HEK293 (cell line): ENCODE data around the gene IBTK.

Experiments
- HOXC10 ChIP-seq: sonication (generic); formaldehyde crosslinking; IDR thresholded peaks from 2 replicates; pipeline ENCODE4 v1.8.1; 2023; ENCODE audit warnings: mild to moderate bottlenecking, missing genetic modification reagents
- SP7 ChIP-seq: fragments of 450-650 bp; formaldehyde crosslinking; IDR thresholded peaks from 2 replicates; pipeline ENCODE4 v1.5.1; 2016; ENCODE audit warnings: missing biosample characterization, missing genetic modification characterization
- TRIM28 ChIP-seq: IDR thresholded peaks from 2 replicates; pipeline ENCODE4 v1.6.1; 2011; ENCODE audit warnings: low read length, control low read depth, borderline replicate concordance
- YY1 ChIP-seq: fragments of 450-650 bp; formaldehyde crosslinking; IDR thresholded peaks from 2 replicates; pipeline ENCODE4 v1.5.1; 2018; ENCODE audit warnings: missing biosample characterization, missing genetic modification characterization
- ZEB2 ChIP-seq: fragments of 450-650 bp; formaldehyde crosslinking; IDR thresholded peaks from 2 replicates; pipeline ENCODE4 v1.5.1; 2016; ENCODE audit warnings: missing biosample characterization, missing genetic modification characterization
- ZFP3 ChIP-seq: fragments of 450-650 bp; formaldehyde crosslinking; IDR thresholded peaks from 2 replicates; pipeline ENCODE4 v1.5.1; 2016; ENCODE audit warnings: low read depth, missing biosample characterization, missing genetic modification characterization
- ZNF138 ChIP-seq: fragments of 450-650 bp; formaldehyde crosslinking; IDR thresholded peaks from 2 replicates; pipeline ENCODE4 v1.5.1; 2016; ENCODE audit warnings: missing biosample characterization, missing genetic modification characterization, borderline replicate concordance
- ZNF549 ChIP-seq: fragments of 450-650 bp; IDR thresholded peaks from 2 replicates; pipeline ENCODE4 v1.5.1; 2018; ENCODE audit warnings: missing biosample characterization, missing genetic modification characterization, mild to moderate bottlenecking, inconsistent platforms, moderate library complexity
- ZNF629 ChIP-seq: fragments of 450-650 bp; formaldehyde crosslinking; IDR thresholded peaks from 2 replicates; pipeline ENCODE4 v1.5.1; 2017; ENCODE audit warnings: missing biosample characterization, missing genetic modification characterization
- ZNF658 ChIP-seq: fragments of 450-650 bp; formaldehyde crosslinking; IDR thresholded peaks from 2 replicates; pipeline ENCODE4; 2016; ENCODE audit warnings: missing biosample characterization, missing genetic modification characterization
- ZNF792 ChIP-seq: fragments of 450-650 bp; formaldehyde crosslinking; IDR thresholded peaks from 2 replicates; pipeline ENCODE4 v1.5.1; 2016; ENCODE audit warnings: missing biosample characterization, missing genetic modification characterization
- TF ChIP-seq, protein P1 (sequence below): fragments of 450-650 bp; formaldehyde crosslinking; IDR thresholded peaks from 2 replicates; pipeline ENCODE4 v1.5.1; 2016; ENCODE audit warnings: missing biosample characterization, missing genetic modification characterization
- TF ChIP-seq, protein P2 (sequence below): fragments of 450-650 bp; formaldehyde crosslinking; IDR thresholded peaks from 2 replicates; pipeline ENCODE4 v1.5.1; 2016; ENCODE audit warnings: missing biosample characterization, missing genetic modification characterization
- TF ChIP-seq, protein P3 (sequence below): fragments of 450-650 bp; formaldehyde crosslinking; IDR thresholded peaks from 2 replicates; pipeline ENCODE4 v1.5.1; 2016; ENCODE audit warnings: missing biosample characterization, missing genetic modification characterization

DNA sequence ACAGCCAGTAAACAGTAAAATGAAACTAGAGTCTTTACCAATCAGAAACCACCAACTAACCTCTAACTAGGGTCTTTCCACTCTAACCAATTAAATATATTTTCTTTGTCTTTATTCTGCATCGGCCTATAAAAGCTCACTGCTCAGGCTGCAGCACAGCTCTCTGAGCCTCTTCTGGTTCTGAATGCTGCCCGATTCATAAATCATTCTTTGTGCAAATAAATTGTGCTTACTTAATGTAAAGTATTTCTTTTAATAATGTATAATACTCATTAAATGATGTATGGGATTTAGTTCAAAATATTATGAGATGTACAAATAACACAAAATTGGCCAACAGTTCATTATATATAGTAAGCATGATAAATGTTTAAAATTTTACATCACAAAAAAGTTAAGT lies 7.9 kb downstream of the IBTK start:
- TF ChIP-seq, protein P1, sequence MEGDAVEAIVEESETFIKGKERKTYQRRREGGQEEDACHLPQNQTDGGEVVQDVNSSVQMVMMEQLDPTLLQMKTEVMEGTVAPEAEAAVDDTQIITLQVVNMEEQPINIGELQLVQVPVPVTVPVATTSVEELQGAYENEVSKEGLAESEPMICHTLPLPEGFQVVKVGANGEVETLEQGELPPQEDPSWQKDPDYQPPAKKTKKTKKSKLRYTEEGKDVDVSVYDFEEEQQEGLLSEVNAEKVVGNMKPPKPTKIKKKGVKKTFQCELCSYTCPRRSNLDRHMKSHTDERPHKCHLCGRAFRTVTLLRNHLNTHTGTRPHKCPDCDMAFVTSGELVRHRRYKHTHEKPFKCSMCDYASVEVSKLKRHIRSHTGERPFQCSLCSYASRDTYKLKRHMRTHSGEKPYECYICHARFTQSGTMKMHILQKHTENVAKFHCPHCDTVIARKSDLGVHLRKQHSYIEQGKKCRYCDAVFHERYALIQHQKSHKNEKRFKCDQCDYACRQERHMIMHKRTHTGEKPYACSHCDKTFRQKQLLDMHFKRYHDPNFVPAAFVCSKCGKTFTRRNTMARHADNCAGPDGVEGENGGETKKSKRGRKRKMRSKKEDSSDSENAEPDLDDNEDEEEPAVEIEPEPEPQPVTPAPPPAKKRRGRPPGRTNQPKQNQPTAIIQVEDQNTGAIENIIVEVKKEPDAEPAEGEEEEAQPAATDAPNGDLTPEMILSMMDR (tag by site-specific recombination), result no peak
- TF ChIP-seq, protein P2, sequence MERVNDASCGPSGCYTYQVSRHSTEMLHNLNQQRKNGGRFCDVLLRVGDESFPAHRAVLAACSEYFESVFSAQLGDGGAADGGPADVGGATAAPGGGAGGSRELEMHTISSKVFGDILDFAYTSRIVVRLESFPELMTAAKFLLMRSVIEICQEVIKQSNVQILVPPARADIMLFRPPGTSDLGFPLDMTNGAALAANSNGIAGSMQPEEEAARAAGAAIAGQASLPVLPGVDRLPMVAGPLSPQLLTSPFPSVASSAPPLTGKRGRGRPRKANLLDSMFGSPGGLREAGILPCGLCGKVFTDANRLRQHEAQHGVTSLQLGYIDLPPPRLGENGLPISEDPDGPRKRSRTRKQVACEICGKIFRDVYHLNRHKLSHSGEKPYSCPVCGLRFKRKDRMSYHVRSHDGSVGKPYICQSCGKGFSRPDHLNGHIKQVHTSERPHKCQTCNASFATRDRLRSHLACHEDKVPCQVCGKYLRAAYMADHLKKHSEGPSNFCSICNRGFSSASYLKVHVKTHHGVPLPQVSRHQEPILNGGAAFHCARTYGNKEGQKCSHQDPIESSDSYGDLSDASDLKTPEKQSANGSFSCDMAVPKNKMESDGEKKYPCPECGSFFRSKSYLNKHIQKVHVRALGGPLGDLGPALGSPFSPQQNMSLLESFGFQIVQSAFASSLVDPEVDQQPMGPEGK (tag by site-specific recombination), result no peak
- TF ChIP-seq SP7 (no peak), TRIM28 (no peak), ZEB2 (no peak), ZNF658 (tag by site-specific recombination) (no peak), ZNF138 (tag by site-specific recombination) (no peak), HOXC10 (CRISPR knock-in tag) (no peak), ZNF792 (tag by site-specific recombination) (no peak), ZNF549 (tag by site-specific recombination) (peak; percentile 98), ZFP3 (tag by site-specific recombination) (no peak), ZNF629 (tag by site-specific recombination) (no peak), YY1 (tag by site-specific recombination) (no peak)
- TF ChIP-seq, protein P3, sequence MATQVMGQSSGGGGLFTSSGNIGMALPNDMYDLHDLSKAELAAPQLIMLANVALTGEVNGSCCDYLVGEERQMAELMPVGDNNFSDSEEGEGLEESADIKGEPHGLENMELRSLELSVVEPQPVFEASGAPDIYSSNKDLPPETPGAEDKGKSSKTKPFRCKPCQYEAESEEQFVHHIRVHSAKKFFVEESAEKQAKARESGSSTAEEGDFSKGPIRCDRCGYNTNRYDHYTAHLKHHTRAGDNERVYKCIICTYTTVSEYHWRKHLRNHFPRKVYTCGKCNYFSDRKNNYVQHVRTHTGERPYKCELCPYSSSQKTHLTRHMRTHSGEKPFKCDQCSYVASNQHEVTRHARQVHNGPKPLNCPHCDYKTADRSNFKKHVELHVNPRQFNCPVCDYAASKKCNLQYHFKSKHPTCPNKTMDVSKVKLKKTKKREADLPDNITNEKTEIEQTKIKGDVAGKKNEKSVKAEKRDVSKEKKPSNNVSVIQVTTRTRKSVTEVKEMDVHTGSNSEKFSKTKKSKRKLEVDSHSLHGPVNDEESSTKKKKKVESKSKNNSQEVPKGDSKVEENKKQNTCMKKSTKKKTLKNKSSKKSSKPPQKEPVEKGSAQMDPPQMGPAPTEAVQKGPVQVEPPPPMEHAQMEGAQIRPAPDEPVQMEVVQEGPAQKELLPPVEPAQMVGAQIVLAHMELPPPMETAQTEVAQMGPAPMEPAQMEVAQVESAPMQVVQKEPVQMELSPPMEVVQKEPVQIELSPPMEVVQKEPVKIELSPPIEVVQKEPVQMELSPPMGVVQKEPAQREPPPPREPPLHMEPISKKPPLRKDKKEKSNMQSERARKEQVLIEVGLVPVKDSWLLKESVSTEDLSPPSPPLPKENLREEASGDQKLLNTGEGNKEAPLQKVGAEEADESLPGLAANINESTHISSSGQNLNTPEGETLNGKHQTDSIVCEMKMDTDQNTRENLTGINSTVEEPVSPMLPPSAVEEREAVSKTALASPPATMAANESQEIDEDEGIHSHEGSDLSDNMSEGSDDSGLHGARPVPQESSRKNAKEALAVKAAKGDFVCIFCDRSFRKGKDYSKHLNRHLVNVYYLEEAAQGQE (tag by site-specific recombination), result no peak
